ENCODE data around the gene KY.

DNA sequence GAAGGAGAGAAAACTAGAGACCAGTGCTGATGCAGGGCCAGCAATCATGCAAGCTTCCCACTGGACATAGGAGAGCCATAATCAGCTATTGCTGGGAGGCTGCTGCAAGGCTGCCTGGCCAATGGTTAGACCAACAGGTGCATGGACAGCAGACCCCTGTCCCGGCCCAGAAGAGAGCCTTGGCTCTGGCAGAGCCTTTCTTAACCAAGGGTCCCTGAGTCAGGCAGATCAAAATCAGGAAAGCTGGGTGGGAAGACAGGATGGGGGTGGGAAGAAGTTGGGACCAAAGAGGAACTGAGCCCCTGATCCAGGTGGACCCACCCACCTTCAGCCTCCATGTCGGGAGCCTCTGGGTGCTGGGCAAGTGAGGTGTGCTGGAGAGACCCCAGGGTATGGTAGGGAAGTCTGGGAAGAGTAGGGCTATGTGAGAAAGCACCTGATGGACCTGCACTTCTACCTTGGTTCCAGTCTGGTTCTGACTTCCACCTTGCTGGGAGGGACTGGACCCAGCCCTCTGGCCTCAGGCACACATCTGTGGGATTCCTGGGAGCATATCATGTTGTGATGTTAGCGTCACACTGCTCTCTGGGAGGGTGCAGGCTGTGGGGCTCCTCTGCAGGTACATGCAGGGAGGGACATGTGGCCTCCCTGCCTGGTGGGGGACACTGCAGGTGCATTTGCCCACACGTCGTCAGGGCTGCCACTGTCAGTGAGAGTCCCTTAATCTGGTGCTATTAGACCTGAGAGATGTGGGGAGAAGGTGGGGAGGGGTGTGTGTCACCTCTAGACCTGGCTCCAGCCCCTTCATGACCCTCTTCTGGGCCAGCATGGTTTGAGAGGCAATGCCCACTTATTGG is 24.7 kb downstream of the KY start:
- TF ChIP-seq, protein P1, sequence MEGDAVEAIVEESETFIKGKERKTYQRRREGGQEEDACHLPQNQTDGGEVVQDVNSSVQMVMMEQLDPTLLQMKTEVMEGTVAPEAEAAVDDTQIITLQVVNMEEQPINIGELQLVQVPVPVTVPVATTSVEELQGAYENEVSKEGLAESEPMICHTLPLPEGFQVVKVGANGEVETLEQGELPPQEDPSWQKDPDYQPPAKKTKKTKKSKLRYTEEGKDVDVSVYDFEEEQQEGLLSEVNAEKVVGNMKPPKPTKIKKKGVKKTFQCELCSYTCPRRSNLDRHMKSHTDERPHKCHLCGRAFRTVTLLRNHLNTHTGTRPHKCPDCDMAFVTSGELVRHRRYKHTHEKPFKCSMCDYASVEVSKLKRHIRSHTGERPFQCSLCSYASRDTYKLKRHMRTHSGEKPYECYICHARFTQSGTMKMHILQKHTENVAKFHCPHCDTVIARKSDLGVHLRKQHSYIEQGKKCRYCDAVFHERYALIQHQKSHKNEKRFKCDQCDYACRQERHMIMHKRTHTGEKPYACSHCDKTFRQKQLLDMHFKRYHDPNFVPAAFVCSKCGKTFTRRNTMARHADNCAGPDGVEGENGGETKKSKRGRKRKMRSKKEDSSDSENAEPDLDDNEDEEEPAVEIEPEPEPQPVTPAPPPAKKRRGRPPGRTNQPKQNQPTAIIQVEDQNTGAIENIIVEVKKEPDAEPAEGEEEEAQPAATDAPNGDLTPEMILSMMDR (IDR thresholded peaks at IDR 0.05), result no peak
- TF ChIP-seq POLR2A (IDR thresholded peaks at IDR 0.05; ENCODE audit: low read depth), result no peak
- TF ChIP-seq EP300 (IDR thresholded peaks at IDR 0.05), result no peak
- no peak for TF ChIP-seq POLR2AphosphoS5 (IDR thresholded peaks at IDR 0.05)
